Mesenchymal stem cell (in vitro differentiated cells and primary cell): ENCODE measurements around the gene ACACA.

Experiments
- DNase-seq: peaks from one replicate; pipeline ENCODE4 v3.0.0-alpha.2; 2013
- H2AFZ ChIP-seq: one replicate; pipeline ENCODE4 v1.6.1; 2013; ENCODE audit warnings: low read depth, mild to moderate bottlenecking, control low read depth, inconsistent platforms, low read length, moderate library complexity
- H2AK5ac ChIP-seq: 2 replicates; pipeline ENCODE4 v1.6.1; 2013; ENCODE audit warnings: low read length, moderate library complexity, mild to moderate bottlenecking, inconsistent platforms; ENCODE audit not compliant: severe bottlenecking
- H2BK120ac ChIP-seq: one replicate; pipeline ENCODE4 v1.6.1; 2013; ENCODE audit warnings: low read depth, mild to moderate bottlenecking, inconsistent platforms, low read length, moderate library complexity
- H2BK12ac ChIP-seq, 2 experiments: one replicate each; pipeline ENCODE4 v1.6.1; 2013; ENCODE audit warnings: inconsistent platforms in 2 of 2, low read length in 2 of 2, mild to moderate bottlenecking in 2 of 2, moderate library complexity in 2 of 2, control low read depth in 1 of 2
- H2BK15ac ChIP-seq: one replicate; pipeline ENCODE4 v1.6.1; 2013; ENCODE audit warnings: mild to moderate bottlenecking, low read depth, inconsistent platforms; ENCODE audit not compliant: poor library complexity, severe bottlenecking
- H2BK5ac ChIP-seq: 2 replicates; pipeline ENCODE4 v1.6.1; 2013; ENCODE audit warnings: low read depth, mild to moderate bottlenecking, low read length, control low read depth, inconsistent platforms; ENCODE audit not compliant: poor library complexity, severe bottlenecking
- H3K14ac ChIP-seq, 2 experiments: one replicate each; pipeline ENCODE4 v1.6.1; 2013; ENCODE audit warnings: inconsistent platforms in 2 of 2, low read length in 2 of 2, control low read depth in 1 of 2, mild to moderate bottlenecking in 1 of 2, moderate library complexity in 1 of 2
- H3K18ac ChIP-seq, 2 experiments: one replicate each; pipeline ENCODE4 v1.6.1; 2013; ENCODE audit warnings: inconsistent platforms in 2 of 2, low read length in 2 of 2, control low read depth in 1 of 2, low read depth in 1 of 2, mild to moderate bottlenecking in 1 of 2
- H3K23ac ChIP-seq, 2 experiments: one replicate each; pipeline ENCODE4 v1.6.1; 2013; ENCODE audit warnings: inconsistent platforms in 2 of 2, low read length in 2 of 2, mild to moderate bottlenecking in 2 of 2, moderate library complexity in 2 of 2, control low read depth in 1 of 2
- H3K27ac ChIP-seq: 2 replicates; pipeline ENCODE4 v1.5.1; 2013; ENCODE audit warnings: mild to moderate bottlenecking, moderate library complexity, low read length, control low read depth, inconsistent platforms; ENCODE audit not compliant: poor library complexity, severe bottlenecking
- H3K27me3 ChIP-seq, 2 experiments: 2 replicates each; pipeline versions ENCODE4 v1.6.1 to v1.7.0; 2013; ENCODE audit warnings: low read length in 2 of 2, mild to moderate bottlenecking in 2 of 2, moderate library complexity in 2 of 2, control low read depth in 1 of 2, inconsistent platforms in 1 of 2; ENCODE audit not compliant: control insufficient read depth in 1 of 2, insufficient read depth in 1 of 2
- H3K36me3 ChIP-seq, 2 experiments: 2 replicates each; pipeline versions ENCODE4 v1.6.1 to v1.7.0; 2013; ENCODE audit warnings: low read length in 2 of 2, control low read depth in 1 of 2, inconsistent platforms in 1 of 2, low read depth in 1 of 2, mild to moderate bottlenecking in 1 of 2; ENCODE audit not compliant: insufficient read depth in 2 of 2, control insufficient read depth in 1 of 2
- H3K4ac ChIP-seq, 2 experiments: one replicate each; pipeline ENCODE4 v1.6.1; 2013; ENCODE audit warnings: inconsistent platforms in 2 of 2, low read length in 2 of 2, mild to moderate bottlenecking in 2 of 2, moderate library complexity in 2 of 2, control low read depth in 1 of 2, low read depth in 1 of 2
- H3K4me1 ChIP-seq: 2 replicates; pipeline ENCODE4 v1.6.1; 2013; ENCODE audit warnings: low read depth, low read length, control low read depth; ENCODE audit not compliant: control insufficient read depth, insufficient read depth
- H3K4me2 ChIP-seq: 2 replicates; pipeline ENCODE4 v1.6.1; 2013; ENCODE audit warnings: low read length, mild to moderate bottlenecking, inconsistent platforms; ENCODE audit not compliant: poor library complexity, severe bottlenecking
- H3K4me3 ChIP-seq, 2 experiments: 2 replicates each; pipeline versions ENCODE4 v1.5.1 to v1.7.0; 2013; ENCODE audit warnings: low read length in 2 of 2, mild to moderate bottlenecking in 2 of 2, control low read depth in 1 of 2, low read depth in 1 of 2; ENCODE audit not compliant: insufficient read depth in 1 of 2
- H3K79me1 ChIP-seq: replicated peaks from 2 replicates; pipeline ENCODE4 v1.6.1; 2013; ENCODE audit warnings: mild to moderate bottlenecking, control low read depth, low read length, inconsistent platforms; ENCODE audit not compliant: poor library complexity, severe bottlenecking
- H3K9ac ChIP-seq: 2 replicates; pipeline ENCODE4 v1.7.0; 2013; ENCODE audit warnings: mild to moderate bottlenecking, low read length, moderate library complexity
- H3K9me3 ChIP-seq: 2 replicates; pipeline ENCODE4 v1.7.0; 2013; ENCODE audit warnings: mild to moderate bottlenecking, low read length; ENCODE audit not compliant: control insufficient read depth
- H4K8ac ChIP-seq: one replicate; pipeline ENCODE4 v1.6.1; 2013; ENCODE audit warnings: inconsistent platforms, mild to moderate bottlenecking, low read length, moderate library complexity
- H4K91ac ChIP-seq: one replicate; pipeline ENCODE4 v1.6.1; 2013; ENCODE audit warnings: mild to moderate bottlenecking, low read length, inconsistent platforms
- WGBS: methylation state at CpG from one replicate; pipeline ENCODE4 v1.1.7; 2013; ENCODE audit warnings: mixed read lengths; 5-methylcytosine and 5-hydroxymethylcytosine counted together

ACACA gene

GRCh38 chr17:37384560-37385149, 22.0 kb downstream of the ACACA start:
- Histone ChIP-seq H3K4ac (no peak overlapping the region), H3K79me1 (peaks cover 7% of the 10 kb centered on the region), H3K18ac (no peak overlapping the region), H2AK5ac (no peak overlapping the region), H3K14ac (no peak overlapping the region), H3K36me3 (no peaks in the 10 kb centered on the region), H3K23ac (no peak overlapping the region), H2BK15ac (no peak overlapping the region), H3K4me3 (no peak overlapping the region), H2BK12ac (no peak overlapping the region), H3K4me2 (no peak overlapping the region), H3K9me3 (no peaks in the 10 kb centered on the region), H3K9ac (no peak overlapping the region), H2BK120ac (no peak overlapping the region), H2AFZ (no peak overlapping the region), H3K27me3 (no peaks in the 10 kb centered on the region), H3K27ac (no peak overlapping the region), H3K4me1 (peaks cover 3% of the 10 kb centered on the region), H4K91ac (no peak overlapping the region), H4K8ac (no peak overlapping the region), H2BK5ac (no peak overlapping the region)
- 80% methylated on average over 2 of the region's 3 CpGs for WGBS
- no peak for DNase-seq

- no peak overlapping the region for H3K14ac ChIP-seq
- no peak overlapping the region for H4K91ac ChIP-seq
- no CpG with 5 or more reads among the region's 1 CpG for WGBS
- no peak overlapping the region for H2BK12ac ChIP-seq
- no peak overlapping the region for H3K4me2 ChIP-seq
- H2BK120ac ChIP-seq, result no peak overlapping the region
- H3K9me3 ChIP-seq, result no peaks in the 10 kb centered on the region
- H2BK5ac ChIP-seq, result no peak overlapping the region
- no peak overlapping the region for H3K23ac ChIP-seq
- no peaks in the 10 kb centered on the region for H3K27me3 ChIP-seq
- no peak overlapping the region for H4K8ac ChIP-seq
- H3K9ac ChIP-seq, result no peak overlapping the region
- DNase-seq, result no peak
- no peak overlapping the region for H3K27ac ChIP-seq
- H3K4me1 ChIP-seq, result peaks cover 1% of the 10 kb centered on the region
- peaks cover 5% of the 10 kb centered on the region for H3K79me1 ChIP-seq
- no peak overlapping the region for H3K18ac ChIP-seq
- H3K36me3 ChIP-seq, result no peaks in the 10 kb centered on the region
- no peak overlapping the region for H3K4me3 ChIP-seq
- H2AK5ac ChIP-seq, result no peak overlapping the region
- no peak overlapping the region for H2BK15ac ChIP-seq
- H3K4ac ChIP-seq, result no peak overlapping the region
- no peak overlapping the region for H2AFZ ChIP-seq
Measured at GRCh38 chr17:37382056-37382455, 24.6 kb downstream of the ACACA start.

- WGBS, result 92% methylated on average over 7 of the region's 7 CpGs
- DNase-seq, result no peak
- H3K4ac ChIP-seq, result no peak within 1 kb of the TSS
- H2BK5ac ChIP-seq, result no peak within 1 kb of the TSS
- no peak within 1 kb of the TSS for H3K4me3 ChIP-seq
- no peak within 1 kb of the TSS for H2BK120ac ChIP-seq
- H3K14ac ChIP-seq, result no peak within 1 kb of the TSS
- H3K9me3 ChIP-seq, result no peaks in the 10 kb centered on the region
- no peak within 1 kb of the TSS for H3K27ac ChIP-seq
- peaks cover 6% of the 10 kb centered on the region for H3K79me1 ChIP-seq
- no peak within 1 kb of the TSS for H2AK5ac ChIP-seq
- no peak within 1 kb of the TSS for H4K8ac ChIP-seq
- H2BK15ac ChIP-seq, result no peak within 1 kb of the TSS
- peaks cover 1% of the 10 kb centered on the region for H3K4me1 ChIP-seq
- no peak within 1 kb of the TSS for H3K4me2 ChIP-seq
- H3K27me3 ChIP-seq, result no peaks in the 10 kb centered on the region
- no peak within 1 kb of the TSS for H4K91ac ChIP-seq
- H2AFZ ChIP-seq, result no peak within 1 kb of the TSS
- H3K18ac ChIP-seq, result no peak within 1 kb of the TSS
- no peaks in the 10 kb centered on the region for H3K36me3 ChIP-seq
- no peak within 1 kb of the TSS for H3K23ac ChIP-seq
- H2BK12ac ChIP-seq, result no peak within 1 kb of the TSS
- H3K9ac ChIP-seq, result no peak within 1 kb of the TSS
Measured at GRCh38 chr17:37375706-37376105, 30.9 kb downstream of the ACACA start, which contains the start of gene C17orf78. Gene C17orf78 (plus strand): TSS chr17:37375985. CDS start chr17:37376093, 108 bp downstream.

- Histone ChIP-seq H2BK12ac (no peak overlapping the region), H4K8ac (peak overlapping the region; percentile 64), H3K79me1 (peaks cover 4% of the 10 kb centered on the region), H3K23ac (no peak overlapping the region), H3K4ac (peak overlapping the region in 1 of 2 experiments; percentile 84), H3K9ac (peak overlapping the region; percentile 1), H4K91ac (no peak overlapping the region), H3K4me3 (no peak overlapping the region), H3K36me3 (no peaks in the 10 kb centered on the region), H3K27ac (no peak overlapping the region), H3K14ac (no peak overlapping the region), H2AK5ac (no peak overlapping the region), H2BK120ac (no peak overlapping the region), H3K4me1 (peaks cover 1% of the 10 kb centered on the region), H2BK15ac (no peak overlapping the region), H3K27me3 (no peaks in the 10 kb centered on the region), H2BK5ac (no peak overlapping the region), H3K4me2 (no peak overlapping the region), H3K18ac (peak overlapping the region in 1 of 2 experiments; percentile 84), H3K9me3 (no peaks in the 10 kb centered on the region), H2AFZ (peak overlapping the region; percentile 69)
- WGBS, result 15% methylated on average over 3 of the region's 4 CpGs
- peak; percentile 86 for DNase-seq
Measured at GRCh38 chr17:37373530-37374159, 33.0 kb downstream of the ACACA start.
